GM06990 (cell line): ENCODE results near the gene PTPRN2.

Experiments used
- DNase-seq: peaks from one replicate; pipeline ENCODE4 v3.0.0-alpha.2; 2011; ENCODE audit not compliant: insufficient read length; ENCODE audit errors: extremely low read depth
- H3K27me3 ChIP-seq: replicated peaks from 2 replicates; pipeline ENCODE4 v1.6.0; 2011; ENCODE audit warnings: low read length; ENCODE audit not compliant: control insufficient read depth, insufficient read depth
- H3K36me3 ChIP-seq: 2 replicates; pipeline ENCODE4 v1.5.1; 2011; ENCODE audit warnings: low read length; ENCODE audit not compliant: control insufficient read depth, insufficient read depth
- H3K4me3 ChIP-seq: replicated peaks from 2 replicates; pipeline ENCODE4 v1.5.1; 2011; ENCODE audit warnings: low read depth, mild to moderate bottlenecking, control low read depth, low read length
- TF ChIP-seq, protein P1 (sequence below): IDR thresholded peaks from 2 replicates; pipeline ENCODE4 v1.5.1; 2011; ENCODE audit warnings: low read length, control low read depth, mild to moderate bottlenecking, inconsistent platforms; ENCODE audit not compliant: insufficient read depth, poor library complexity, severe bottlenecking

PTPRN2 gene

GRCh38 chr7:158415316-158415715 is 172.3 kb downstream of the PTPRN2 start:
- Histone ChIP-seq H3K4me3 (no peak overlapping the region), H3K27me3 (no peaks in the 10 kb centered on the region), H3K36me3 (no peaks in the 10 kb centered on the region)
- no peak for DNase-seq
- TF ChIP-seq, protein P1, sequence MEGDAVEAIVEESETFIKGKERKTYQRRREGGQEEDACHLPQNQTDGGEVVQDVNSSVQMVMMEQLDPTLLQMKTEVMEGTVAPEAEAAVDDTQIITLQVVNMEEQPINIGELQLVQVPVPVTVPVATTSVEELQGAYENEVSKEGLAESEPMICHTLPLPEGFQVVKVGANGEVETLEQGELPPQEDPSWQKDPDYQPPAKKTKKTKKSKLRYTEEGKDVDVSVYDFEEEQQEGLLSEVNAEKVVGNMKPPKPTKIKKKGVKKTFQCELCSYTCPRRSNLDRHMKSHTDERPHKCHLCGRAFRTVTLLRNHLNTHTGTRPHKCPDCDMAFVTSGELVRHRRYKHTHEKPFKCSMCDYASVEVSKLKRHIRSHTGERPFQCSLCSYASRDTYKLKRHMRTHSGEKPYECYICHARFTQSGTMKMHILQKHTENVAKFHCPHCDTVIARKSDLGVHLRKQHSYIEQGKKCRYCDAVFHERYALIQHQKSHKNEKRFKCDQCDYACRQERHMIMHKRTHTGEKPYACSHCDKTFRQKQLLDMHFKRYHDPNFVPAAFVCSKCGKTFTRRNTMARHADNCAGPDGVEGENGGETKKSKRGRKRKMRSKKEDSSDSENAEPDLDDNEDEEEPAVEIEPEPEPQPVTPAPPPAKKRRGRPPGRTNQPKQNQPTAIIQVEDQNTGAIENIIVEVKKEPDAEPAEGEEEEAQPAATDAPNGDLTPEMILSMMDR: no peak

- no peak overlapping the region for H3K4me3 ChIP-seq
- no peaks in the 10 kb centered on the region for H3K36me3 ChIP-seq
- TF ChIP-seq, protein P1: no peak
- H3K27me3 ChIP-seq: no peaks in the 10 kb centered on the region
- DNase-seq: no peak
Measured at GRCh38 chr7:158414486-158414961, 173.1 kb downstream of the PTPRN2 start.

DNA sequence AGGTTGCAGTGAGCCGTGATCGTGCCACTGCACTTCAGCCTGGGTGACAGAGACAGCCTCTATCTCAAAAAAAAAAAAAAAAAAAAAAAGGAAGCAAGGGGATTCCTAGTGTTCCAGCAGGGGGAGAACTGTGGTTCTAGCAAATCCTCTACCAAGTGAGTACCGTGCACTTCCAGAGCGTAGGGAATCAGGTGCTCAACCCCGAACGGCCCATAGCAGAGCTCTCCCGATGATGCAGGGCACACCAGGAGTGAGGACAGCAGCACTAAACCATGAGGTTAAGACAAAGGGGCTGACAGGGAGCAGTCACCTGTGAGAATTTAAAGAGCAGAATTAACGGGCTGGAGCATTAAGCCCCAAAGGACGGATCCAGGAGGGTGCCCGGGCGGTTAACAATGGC is 173.6 kb downstream of the PTPRN2 start:
- no peak for DNase-seq
- no peaks in the 10 kb centered on the region for H3K36me3 ChIP-seq
- TF ChIP-seq, protein P1: no peak

DNA sequence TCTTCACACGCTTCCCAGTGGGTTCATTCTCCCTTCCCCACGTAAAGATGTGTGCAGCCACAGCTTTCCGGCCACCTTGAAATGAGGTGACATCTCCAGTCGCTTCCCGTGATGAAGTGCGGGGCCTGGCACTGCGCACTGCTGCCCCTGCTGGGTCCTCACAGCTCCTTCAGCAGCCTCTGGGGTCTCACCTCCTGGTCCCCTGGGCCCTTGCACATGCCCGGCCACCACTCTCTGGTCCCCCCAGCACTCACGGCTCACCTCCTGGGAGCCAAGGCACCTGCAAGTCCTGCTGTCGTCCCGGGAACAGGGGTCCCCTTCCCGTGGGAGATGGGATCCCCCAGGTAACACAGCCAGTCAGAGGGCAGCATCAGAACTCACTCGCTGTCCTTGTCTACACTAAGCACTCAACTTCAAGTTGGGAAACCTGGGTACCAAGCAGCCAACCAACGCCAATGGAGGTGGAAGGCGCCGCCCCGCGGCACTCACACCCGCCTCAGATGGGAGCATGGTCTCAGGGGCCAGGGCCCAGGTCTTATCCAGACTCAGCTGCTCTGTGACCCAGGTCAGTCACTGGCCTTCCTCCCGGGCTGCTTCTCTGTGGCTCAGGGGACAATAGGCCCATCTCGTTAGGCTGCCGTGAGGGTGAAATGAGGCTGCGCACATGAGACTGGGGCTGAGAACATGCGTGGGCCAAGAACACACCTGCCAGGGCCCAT is 176.2 kb downstream of the PTPRN2 start:
- no peak overlapping the region for H3K4me3 ChIP-seq
- DNase-seq: no peak
- H3K36me3 ChIP-seq: no peaks in the 10 kb centered on the region
- H3K27me3 ChIP-seq: no peaks in the 10 kb centered on the region
- TF ChIP-seq, protein P1: no peak

More for the DNA sequence above, 173.6 kb downstream of the PTPRN2 start:
- no peaks in the 10 kb centered on the region for H3K27me3 ChIP-seq
- H3K4me3 ChIP-seq: no peak overlapping the region

GRCh38 chr7:158410720-158411119 is 176.9 kb downstream of the PTPRN2 start:
- no peak for DNase-seq
- TF ChIP-seq, protein P1: no peak
- H3K27me3 ChIP-seq: no peaks in the 10 kb centered on the region

More at GRCh38 chr7:158410720-158411119, 176.9 kb downstream of the PTPRN2 start:
- no peaks in the 10 kb centered on the region for H3K36me3 ChIP-seq
- no peak overlapping the region for H3K4me3 ChIP-seq
